Brain microvascular endothelial cell (primary cell): ENCODE results near the gene CYB561.

Experiments
- DNase-seq: peaks from one replicate; pipeline ENCODE4 v3.0.0-alpha.2; 2020
- H3K27ac ChIP-seq: fragments of 250-450 bp; sonication (Bioruptor Pico); 2 replicates; pipeline ENCODE4 v1.5.1; 2020; ENCODE audit warnings: mild to moderate bottlenecking, moderate library complexity
- H3K27me3 ChIP-seq: fragments of 250-450 bp; sonication (Bioruptor Pico); replicated peaks from 2 replicates; pipeline ENCODE4 v1.5.1; 2020; ENCODE audit warnings: mild to moderate bottlenecking
- H3K36me3 ChIP-seq: fragments of 250-450 bp; sonication (Bioruptor Pico); replicated peaks from 2 replicates; pipeline ENCODE4 v1.5.1; 2020; ENCODE audit warnings: mild to moderate bottlenecking
- H3K4me3 ChIP-seq: 2 replicates; pipeline ENCODE4 v1.5.1; 2011; ENCODE audit warnings: low read depth, mild to moderate bottlenecking, control low read depth, low read length, moderate library complexity
- CTCF ChIP-seq: IDR thresholded peaks from 2 replicates; pipeline ENCODE4 v1.5.1; 2011; ENCODE audit warnings: low read depth, mild to moderate bottlenecking, moderate library complexity, low read length, control low read depth, inconsistent platforms; ENCODE audit errors: missing control alignments
- in situ Hi-C: cut with HindIII; loops from 2 replicates; pipeline ENCODE4 v1.10.0; 2017; ENCODE audit warnings: low sequenced_read_pairs, low pct_ligation_motif_present

The CYB561 gene

GRCh38 chr17:63430223-63430622, 15.9 kb downstream of the CYB561 start:
- Histone ChIP-seq H3K27ac (no peak overlapping the region), H3K27me3 (no peaks in the 10 kb centered on the region), H3K36me3 (no peaks in the 10 kb centered on the region), H3K4me3 (no peak overlapping the region)
- in situ Hi-C loops: no loop called here
- no peak for TF ChIP-seq CTCF
- no peak for DNase-seq

- DNase-seq: no peak
- in situ Hi-C loops: no loop called here
- H3K36me3 ChIP-seq: no peaks in the 10 kb centered on the region
- H3K4me3 ChIP-seq: no peak overlapping the region
- TF ChIP-seq CTCF: no peak
- no peak overlapping the region for H3K27ac ChIP-seq
- H3K27me3 ChIP-seq: no peaks in the 10 kb centered on the region
These were observed 16.3 kb downstream of the CYB561 start for GRCh38 chr17:63429766-63430165.

GRCh38 chr17:63426917-63427308, 19.2 kb downstream of the CYB561 start:
- in situ Hi-C loops: no loop called here
- peaks cover 3% of the 10 kb centered on the region for H3K36me3 ChIP-seq
- TF ChIP-seq CTCF: no peak
- H3K27me3 ChIP-seq: no peaks in the 10 kb centered on the region
- no peak for DNase-seq
- H3K4me3 ChIP-seq: no peak overlapping the region
- H3K27ac ChIP-seq: no peak overlapping the region

GRCh38 chr17:63426041-63426916, 19.8 kb downstream of the CYB561 start:
- TF ChIP-seq CTCF: no peak
- Histone ChIP-seq H3K36me3 (peaks cover 10% of the 10 kb centered on the region), H3K27ac (no peak overlapping the region), H3K4me3 (no peak overlapping the region), H3K27me3 (no peaks in the 10 kb centered on the region)
- no peak for DNase-seq
- in situ Hi-C loops: no loop called here

- in situ Hi-C loops: no loop called here
- H3K27ac ChIP-seq: no peak overlapping the region
- TF ChIP-seq CTCF: peak; percentile 92
- no peaks in the 10 kb centered on the region for H3K27me3 ChIP-seq
- peak; percentile 81 for DNase-seq
- no peak overlapping the region for H3K4me3 ChIP-seq
- H3K36me3 ChIP-seq: peaks cover 17% of the 10 kb centered on the region
These were observed 20.6 kb downstream of the CYB561 start for GRCh38 chr17:63425483-63425882.

GRCh38 chr17:63423963-63424362, 22.1 kb downstream of the CYB561 start:
- H3K27ac ChIP-seq: no peak overlapping the region
- H3K36me3 ChIP-seq: peaks cover 26% of the 10 kb centered on the region
- TF ChIP-seq CTCF: no peak
- no peak for DNase-seq
- H3K4me3 ChIP-seq: no peak overlapping the region
- in situ Hi-C loops: no loop called here
- H3K27me3 ChIP-seq: no peaks in the 10 kb centered on the region
